IMR-90 (cell line): ENCODE measurements around the gene ZNF747. TPM values are rescaled to one million over a fixed set of nuclear protein-coding genes. Genes with fewer than 3 reads are reported as not detected.

Experiments used
- ATAC-seq: fragments of 200-7000 bp; cut with Tn5 transposase; 2 replicates; pipeline ENCODE4 v1.9.1; 2020; ENCODE audit warnings: low read depth, mild to moderate bottlenecking, moderate library complexity
- BruUV-seq: library from RNA; stranded (reverse); fragments of 400-500 nt; replicated peaks from 2 replicates; lab custom pipeline; 2021; lab: Mats Ljungman, UMichigan
- CTCF ChIA-PET: fragments of 300-600 bp; formaldehyde crosslinking; extraction: SDS; loops from one replicate; lab custom pipeline; 2021; ENCODE audit warnings: antibody characterized with exemption; lab: Yijun Ruan, JAX
- POLR2A ChIA-PET: fragments of 300-600 bp; sonication (Branson Sonifier 250); formaldehyde crosslinking; loops from one replicate; lab custom pipeline; 2022; ENCODE audit warnings: antibody characterized with exemption; ENCODE audit not compliant: unreplicated experiment; lab: Charles Lee
- DNase-seq: peaks from one replicate; pipeline ENCODE4 v3.0.0; 2013
- H2AFZ ChIP-seq: replicated peaks from 2 replicates; pipeline ENCODE3; 2013; ENCODE audit warnings: low read length, mild to moderate bottlenecking; ENCODE audit not compliant: poor library complexity
- H2AK5ac ChIP-seq: 2 replicates; pipeline ENCODE4 v1.6.1; 2013; ENCODE audit warnings: low read depth, low read length, inconsistent platforms
- H2AK9ac ChIP-seq: replicated peaks from 2 replicates; pipeline ENCODE3; 2013; ENCODE audit warnings: mild to moderate bottlenecking, low read depth, low read length, moderate library complexity; ENCODE audit not compliant: poor library complexity
- H2BK120ac ChIP-seq: 2 replicates; pipeline ENCODE4 v1.6.1; 2013; ENCODE audit warnings: low read depth, low read length, inconsistent platforms
- H2BK15ac ChIP-seq: 3 replicates; pipeline ENCODE4 v1.6.1; 2013; ENCODE audit warnings: low read depth, low read length, inconsistent platforms
- H2BK20ac ChIP-seq: 2 replicates; pipeline ENCODE4 v1.6.1; 2013; ENCODE audit warnings: low read depth, mild to moderate bottlenecking, inconsistent platforms, low read length, moderate library complexity
- H2BK5ac ChIP-seq: 2 replicates; pipeline ENCODE4 v1.6.1; 2013; ENCODE audit warnings: mild to moderate bottlenecking, low read depth, low read length, inconsistent platforms; ENCODE audit not compliant: poor library complexity, severe bottlenecking
- H3K14ac ChIP-seq: replicated peaks from 2 replicates; pipeline ENCODE4 v1.6.1; 2013; ENCODE audit warnings: low read depth, low read length, inconsistent platforms
- H3K18ac ChIP-seq: 2 replicates; pipeline ENCODE4 v1.6.1; 2013; ENCODE audit warnings: low read depth, low read length, control low read depth
- H3K23ac ChIP-seq: 2 replicates; pipeline ENCODE4 v1.6.1; 2013; ENCODE audit warnings: low read depth, low read length, inconsistent platforms
- H3K27ac ChIP-seq: 2 replicates; pipeline ENCODE4 v1.5.1; 2013; ENCODE audit warnings: mild to moderate bottlenecking, control low read depth, low read length; ENCODE audit not compliant: insufficient read depth
- H3K27me3 ChIP-seq: 2 replicates; pipeline ENCODE4 v1.6.1; 2013; ENCODE audit warnings: low read length; ENCODE audit not compliant: control insufficient read depth, insufficient read depth
- H3K36me3 ChIP-seq: 2 replicates; pipeline ENCODE4 v1.6.1; 2013; ENCODE audit warnings: low read length, mixed read lengths; ENCODE audit not compliant: control insufficient read depth, insufficient read depth
- H3K4ac ChIP-seq: 2 replicates; pipeline ENCODE4 v1.6.1; 2013; ENCODE audit warnings: low read depth, low read length, inconsistent platforms
- H3K4me1 ChIP-seq: 2 replicates; pipeline ENCODE4 v1.6.1; 2013; ENCODE audit warnings: low read length, mixed read lengths; ENCODE audit not compliant: control insufficient read depth, insufficient read depth
- H3K4me2 ChIP-seq: 2 replicates; pipeline ENCODE4 v1.6.1; 2013; ENCODE audit warnings: low read depth, mild to moderate bottlenecking, control low read depth, low read length, moderate library complexity
- H3K4me3 ChIP-seq: 2 replicates; pipeline ENCODE4 v1.5.1; 2013; ENCODE audit warnings: low read depth, mild to moderate bottlenecking, control low read depth, low read length, moderate library complexity; ENCODE audit not compliant: insufficient read depth
- H3K56ac ChIP-seq: 2 replicates; pipeline ENCODE4 v1.6.1; 2013; ENCODE audit warnings: low read length, inconsistent platforms; ENCODE audit not compliant: insufficient read depth; ENCODE audit errors: extremely low read depth
- H3K79me1 ChIP-seq, 2 experiments: 2 replicates each; pipeline ENCODE4 v1.6.1; 2013; ENCODE audit warnings: low read length in 2 of 2, inconsistent platforms in 1 of 2, low read depth in 1 of 2
- H3K9ac ChIP-seq: 2 replicates; pipeline ENCODE4 v1.6.1; 2013; ENCODE audit warnings: low read depth, low read length, control low read depth
- H3K9me1 ChIP-seq: 2 replicates; pipeline ENCODE4 v1.6.1; 2013; ENCODE audit warnings: low read length, inconsistent platforms; ENCODE audit not compliant: insufficient read depth
- H3K9me3 ChIP-seq: 2 replicates; pipeline ENCODE4 v1.6.1; 2013; ENCODE audit warnings: low read length; ENCODE audit not compliant: control insufficient read depth, insufficient read depth
- H4K20me1 ChIP-seq: 2 replicates; pipeline ENCODE4 v1.6.1; 2013; ENCODE audit warnings: low read length, inconsistent platforms; ENCODE audit not compliant: insufficient read depth
- H4K5ac ChIP-seq: 2 replicates; pipeline ENCODE4 v1.6.1; 2013; ENCODE audit warnings: mild to moderate bottlenecking, low read depth, low read length, control low read depth
- H4K8ac ChIP-seq, 2 experiments: 2 replicates each; pipeline ENCODE4 v1.6.1; 2013; ENCODE audit warnings: low read depth in 2 of 2, low read length in 2 of 2, control low read depth in 1 of 2, inconsistent platforms in 1 of 2
- H4K91ac ChIP-seq: 2 replicates; pipeline ENCODE4 v1.6.1; 2013; ENCODE audit warnings: low read depth, low read length, inconsistent platforms; ENCODE audit not compliant: insufficient read depth
- BHLHE40 ChIP-seq: fragments of 150-350 bp; IDR thresholded peaks from 2 replicates; pipeline ENCODE4 v1.6.1; 2016; ENCODE audit warnings: mild to moderate bottlenecking, low read depth, low read length
- CEBPB ChIP-seq: IDR thresholded peaks from 2 replicates; pipeline ENCODE4 v1.6.1; 2012; ENCODE audit warnings: low read depth, low read length, improper control_type of control experiment
- CHD1 ChIP-seq: IDR thresholded peaks from 2 replicates; pipeline ENCODE4 v1.6.1; 2012; ENCODE audit warnings: low read depth, low read length, improper control_type of control experiment
- ELK1 ChIP-seq: fragments of 150-350 bp; IDR thresholded peaks from 2 replicates; pipeline ENCODE4 v1.6.1; 2016; ENCODE audit warnings: low read depth, mild to moderate bottlenecking, low read length, moderate library complexity, borderline replicate concordance
- FOS ChIP-seq: fragments of 150-350 bp; IDR thresholded peaks from 2 replicates; pipeline ENCODE4 v1.6.1; 2016; ENCODE audit warnings: low read depth, low read length
- MAFK ChIP-seq: IDR thresholded peaks from 2 replicates; pipeline ENCODE4 v1.6.1; 2012; ENCODE audit warnings: low read depth, low read length, improper control_type of control experiment
- MAZ ChIP-seq: IDR thresholded peaks from 2 replicates; pipeline ENCODE4 v1.6.1; 2012; ENCODE audit warnings: low read depth, mild to moderate bottlenecking, low read length, improper control_type of control experiment, moderate library complexity, borderline replicate concordance
- MXI1 ChIP-seq: IDR thresholded peaks from 2 replicates; pipeline ENCODE4 v1.6.1; 2012; ENCODE audit warnings: low read depth, mild to moderate bottlenecking, low read length, moderate library complexity, borderline replicate concordance
- NFE2L2 ChIP-seq: fragments of 150-350 bp; IDR thresholded peaks from 2 replicates; pipeline ENCODE4 v1.6.1; 2016; ENCODE audit warnings: low read depth, mild to moderate bottlenecking, low read length
- RAD21 ChIP-seq: IDR thresholded peaks from 2 replicates; pipeline ENCODE4 v1.6.1; 2012; ENCODE audit warnings: low read length, improper control_type of control experiment
- RCOR1 ChIP-seq: IDR thresholded peaks from 2 replicates; pipeline ENCODE4 v1.6.1; 2012; ENCODE audit warnings: mild to moderate bottlenecking, low read length, improper control_type of control experiment; ENCODE audit not compliant: insufficient replicate concordance
- RFX5 ChIP-seq: IDR thresholded peaks from 2 replicates; pipeline ENCODE4 v1.8.0; 2012; ENCODE audit warnings: low read depth, mild to moderate bottlenecking, low read length, moderate library complexity
- SMC3 ChIP-seq: fragments of 150-350 bp; IDR thresholded peaks from 2 replicates; pipeline ENCODE4 v1.6.1; 2016; ENCODE audit warnings: low read depth, mild to moderate bottlenecking, antibody characterized with exemption, low read length, moderate library complexity
- USF2 ChIP-seq: fragments of 150-350 bp; IDR thresholded peaks from 2 replicates; pipeline ENCODE4 v1.6.1; 2017; ENCODE audit warnings: mild to moderate bottlenecking, antibody characterized with exemption, low read length, low read depth
- WGBS, 2 experiments: methylation state at CpG; one replicate each; pipeline versions ENCODE4 v1.1.5 to v1.1.7; 2013; ENCODE audit warnings: missing lambda C conversion rate in 2 of 2; ENCODE audit not compliant: insufficient read length in 1 of 2; ENCODE audit errors: extremely low coverage in 2 of 2; 5-methylcytosine and 5-hydroxymethylcytosine counted together
- dilution Hi-C: fragments of 300-500 bp; cut with HindIII; formaldehyde crosslinking; loops from one replicate; pipeline ENCODE4 v1.14.3; 2018; ENCODE audit warnings: low sequenced_read_pairs; ENCODE audit not compliant: unreplicated experiment
- in situ Hi-C: fragments of 300-500 bp; cut with MboI; formaldehyde crosslinking; loops from 3 replicates; pipeline ENCODE4 v1.14.3; 2019; ENCODE audit warnings: low sequenced_read_pairs, inconsistent platforms, mixed read lengths
- intact Hi-C: fragments of 100-400 bp; cut with micrococcal nuclease; formaldehyde crosslinking; loops from 2 replicates; pipeline ENCODE4 v1.10.0; 2022
- polyA plus RNA-seq, 3 experiments: library from polyadenylated mRNA; depleted of rRNA; stranded (reverse); fragments of >200 nt; gene quantifications; 2 replicates each; pipeline ENCODE4 v1.2.3, GENCODE V29; 2012; ENCODE audit warnings: low replicate concordance in 1 of 3
- total RNA-seq: library from RNA; depleted of rRNA; stranded (reverse); fragments of >200 nt; gene quantifications from 2 replicates; pipeline ENCODE4 v1.2.3, GENCODE V29; 2012

Gene ZNF747
- total and polyA plus RNA-seq, 2 of the 4 experiments (the other 2 are of a cell fraction), result 2.0 to 2.9 TPM

GRCh38 chr16:30488764-30489605 is 45.7 kb downstream of the ZNF747 start:
- intact Hi-C loops (no loop called here), in situ Hi-C loops (no loop called here), dilution Hi-C loops (no loop called here)
- H2AK5ac ChIP-seq, result no peak overlapping the region
- H3K9me1 ChIP-seq, result peaks cover 3% of the 10 kb centered on the region; the same call in 1 of the 2 replicates
- no peak overlapping the region for H3K4me3 ChIP-seq
- H3K4me2 ChIP-seq, result no peak overlapping the region
- no peak overlapping the region for H3K14ac ChIP-seq
- H2BK20ac ChIP-seq, result no peak overlapping the region
- H3K9me3 ChIP-seq, result no peaks in the 10 kb centered on the region
- peak overlapping the region; percentile 59 for H2AFZ ChIP-seq
- ChIA-PET CTCF (no interaction called here), POLR2A (no interaction called here)
- H4K8ac ChIP-seq, result no peak overlapping the region
- no peak overlapping the region for H2AK9ac ChIP-seq
- H3K36me3 ChIP-seq, result no peaks in the 10 kb centered on the region
- H2BK120ac ChIP-seq, result no peak overlapping the region
- no peak overlapping the region for H3K4ac ChIP-seq
- H3K4me1 ChIP-seq, result peaks cover 5% of the 10 kb centered on the region; the same call in 1 of the 2 replicates
- H3K18ac ChIP-seq, result no peak overlapping the region
- no TSS peak for BruUV-seq
- no peak overlapping the region for H4K5ac ChIP-seq
- H3K27ac ChIP-seq, result no peak overlapping the region
- H4K20me1 ChIP-seq, result no peaks in the 10 kb centered on the region
- no peak overlapping the region for H3K23ac ChIP-seq
- no peak overlapping the region for H3K9ac ChIP-seq
- no peak overlapping the region for H2BK15ac ChIP-seq
- H3K27me3 ChIP-seq, result peaks cover 6% of the 10 kb centered on the region
- WGBS, 2 experiments, result 46% methylated on average over 5 of the region's 11 CpGs; no CpG with 5 or more reads in 1 of the 2 experiments
- no peak for DNase-seq
- H4K91ac ChIP-seq, result no peak overlapping the region
- no peak overlapping the region for H2BK5ac ChIP-seq
- no peak for ATAC-seq
- H3K79me1 ChIP-seq, result no peaks in the 10 kb centered on the region
- H3K56ac ChIP-seq, result no peak overlapping the region
- TF ChIP-seq BHLHE40 (no peak), ELK1 (no peak), RCOR1 (no peak), RAD21 (no peak), MXI1 (no peak), MAFK (no peak), CEBPB (no peak), FOS (no peak), NFE2L2 (no peak), RFX5 (no peak), CHD1 (no peak), MAZ (no peak), USF2 (no peak), SMC3 (no peak)
